WTC11 (cell line): ENCODE data around the gene PTPRCAP. TPM values are rescaled to one million over a fixed set of nuclear protein-coding genes. Genes with fewer than 3 reads are reported as not detected.

Experiments
- ATAC-seq: fragments of 200-7000 bp; cut with Tn5 transposase; 2 replicates; pipeline ENCODE4 v1.10.0; 2021; ENCODE audit warnings: mild to moderate bottlenecking, moderate library complexity
- CTCF ChIA-PET: fragments of 300-600 bp; sonication (Branson Sonifier 250); formaldehyde crosslinking; loops from one replicate; lab custom pipeline; 2021; ENCODE audit warnings: antibody characterized with exemption; lab: Charles Lee
- POLR2A ChIA-PET: fragments of 350-600 bp; sonication (Branson Sonifier 250); formaldehyde crosslinking; loops from one replicate; lab custom pipeline; 2021; ENCODE audit warnings: antibody characterized with exemption; lab: Charles Lee
- DNase-seq: peaks from one replicate; pipeline ENCODE4 v3.0.0; 2021; ENCODE audit warnings: low spot score
- H3K27ac Mint-ChIP-seq: 2 replicates; pipeline ENCODE4 v1.8.0; 2021; ENCODE audit warnings: mixed read lengths
- H3K27me3 Mint-ChIP-seq: 2 replicates; pipeline ENCODE4 v1.8.0; 2021; ENCODE audit warnings: low read depth, mild to moderate bottlenecking, moderate library complexity, mixed read lengths
- H3K36me3 Mint-ChIP-seq: 2 replicates; pipeline ENCODE4 v1.8.0; 2021; ENCODE audit warnings: mixed read lengths
- H3K4me1 Mint-ChIP-seq: 2 replicates; pipeline ENCODE4 v1.8.0; 2022; ENCODE audit warnings: mixed read lengths
- H3K4me3 Mint-ChIP-seq: 2 replicates; pipeline ENCODE4 v1.8.0; 2021; ENCODE audit warnings: mild to moderate bottlenecking, moderate library complexity, mixed read lengths
- H3K9me3 Mint-ChIP-seq: 2 replicates; pipeline ENCODE4 v1.8.0; 2021; ENCODE audit warnings: mixed read lengths
- ARID4B ChIP-seq: sonication (generic); formaldehyde crosslinking; IDR thresholded peaks from 2 replicates; pipeline ENCODE4 v1.8.0; 2023; ENCODE audit warnings: missing genetic modification reagents, mild to moderate bottlenecking, borderline replicate concordance
- ERG ChIP-seq: fragments of 250-450 bp; sonication (Bioruptor Pico); IDR thresholded peaks from 2 replicates; pipeline ENCODE4 v1.8.0; 2021; ENCODE audit warnings: mild to moderate bottlenecking
- FOXJ3 ChIP-seq: sonication (generic); formaldehyde crosslinking; IDR thresholded peaks from 2 replicates; pipeline ENCODE4 v1.9.0; 2021; ENCODE audit warnings: missing genetic modification reagents, mild to moderate bottlenecking, borderline replicate concordance
- FOXP4 ChIP-seq: sonication (generic); formaldehyde crosslinking; IDR thresholded peaks from 2 replicates; pipeline ENCODE4 v1.8.0; 2022; ENCODE audit warnings: mild to moderate bottlenecking, missing genetic modification reagents
- GRHL2 ChIP-seq: fragments of 250-450 bp; sonication (Bioruptor Pico); IDR thresholded peaks from 2 replicates; pipeline ENCODE4 v1.8.0; 2022; ENCODE audit warnings: mild to moderate bottlenecking, moderate library complexity; ENCODE audit not compliant: insufficient replicate concordance, severe bottlenecking
- IRF1 ChIP-seq: sonication (generic); formaldehyde crosslinking; IDR thresholded peaks from 2 replicates; pipeline ENCODE4 v1.8.0; 2023; ENCODE audit warnings: missing genetic modification reagents
- MXD4 ChIP-seq: fragments of 250-450 bp; sonication (Bioruptor Pico); IDR thresholded peaks from 2 replicates; pipeline ENCODE4 v1.8.0; 2021; ENCODE audit warnings: mild to moderate bottlenecking, moderate library complexity, borderline replicate concordance
- MYBL2 ChIP-seq: sonication (generic); formaldehyde crosslinking; IDR thresholded peaks from 2 replicates; pipeline ENCODE4 v1.8.1; 2023; ENCODE audit warnings: mild to moderate bottlenecking, moderate library complexity, missing genetic modification reagents
- SMAD3 ChIP-seq: sonication (generic); formaldehyde crosslinking; IDR thresholded peaks from 2 replicates; pipeline ENCODE4 v1.8.0; 2022; ENCODE audit warnings: missing genetic modification reagents, mild to moderate bottlenecking, borderline replicate concordance
- ZMAT4 ChIP-seq: fragments of 250-450 bp; sonication (Bioruptor Pico); IDR thresholded peaks from 2 replicates; pipeline ENCODE4 v1.9.0; 2021; ENCODE audit warnings: mild to moderate bottlenecking
- ZNF281 ChIP-seq: sonication (generic); formaldehyde crosslinking; IDR thresholded peaks from 2 replicates; pipeline ENCODE4 v1.8.0; 2023; ENCODE audit warnings: mild to moderate bottlenecking, missing genetic modification reagents
- total RNA-seq: library from RNA; stranded (reverse); gene quantifications from 3 replicates; pipeline ENCODE4 v1.2.3, GENCODE V29; 2021

Gene PTPRCAP
- total RNA-seq, 1 experiment from 2014 or later: 3.6 TPM

GRCh38 chr11:67416416-67417335, 20.8 kb downstream of the PTPRCAP start:
- Mint-ChIP-seq H3K27ac (peak overlapping the region; percentile 81), H3K9me3 (no peaks in the 10 kb centered on the region), H3K36me3 (no peaks in the 10 kb centered on the region), H3K27me3 (peaks cover 20% of the 10 kb centered on the region), H3K4me1 (peaks cover 17% of the 10 kb centered on the region), H3K4me3 (peak overlapping the region; percentile 65)
- DNase-seq: no peak
- CTCF ChIA-PET: interaction anchor here (1.2 to 1.6 kb wide), 2 partner anchors 15 to 34 kb away, joined by 3 to 5 read pairs; partner anchors contain the start of gene PPP1CA
- TF ChIP-seq SMAD3 (CRISPR knock-in tag) (no peak), FOXP4 (CRISPR knock-in tag) (0 out of 2 replicates have a peak, but pooled peaks have one; percentile 3), ERG (CRISPR knock-in tag) (no peak), FOXJ3 (CRISPR knock-in tag) (no peak), IRF1 (CRISPR knock-in tag) (no peak)
- POLR2A ChIA-PET: interaction anchor here (2.3 kb wide), 1 partner anchor 15 kb away, joined by 7 read pairs; the partner anchor contains the start of gene PPP1CA
- ATAC-seq: no peak

GRCh38 chr11:67415501-67416304, 21.8 kb downstream of the PTPRCAP start, which contains the start of gene CARNS1:
Gene CARNS1, plus strand, starts transcription at chr11:67415678. Its CDS starts 522 bp downstream, at chr11:67416200.
- DNase-seq (peak; percentile 66), ATAC-seq (peak; percentile 46)
- ChIA-PET POLR2A (interaction anchor here (0.5 kb wide), 1 partner anchor 28 kb away, joined by 3 read pairs; the partner anchor contains the start of gene CORO1B), CTCF (interaction anchor here (0.5 to 3.6 kb wide), 5 partner anchors 14 to 33 kb away, joined by 3 to 22 read pairs (median 4); partner anchors contain the start of genes PPP1CA and RAD9A)
- peaks cover 16% of the 10 kb centered on the region for H3K27me3 Mint-ChIP-seq
- peaks cover 14% of the 10 kb centered on the region for H3K4me1 Mint-ChIP-seq
- peak within 1 kb of the TSS; percentile 13 for H3K27ac Mint-ChIP-seq
- no peaks in the 10 kb centered on the region for H3K9me3 Mint-ChIP-seq
- no peaks in the 10 kb centered on the region for H3K36me3 Mint-ChIP-seq
- peak within 1 kb of the TSS; percentile 74 for H3K4me3 Mint-ChIP-seq
- TF ChIP-seq FOXP4 (CRISPR knock-in tag) (0 out of 2 replicates have a peak, but pooled peaks have one; percentile 26), ARID4B (CRISPR knock-in tag) (no peak), ERG (CRISPR knock-in tag) (no peak), MYBL2 (CRISPR knock-in tag) (no peak), GRHL2 (CRISPR knock-in tag) (no peak), ZNF281 (CRISPR knock-in tag) (peak; percentile 62; the same call in 1 of the 2 replicates), ZMAT4 (no peak), MXD4 (CRISPR knock-in tag) (no peak)
- TF ChIP-seq, all 79 proteins: peak for 2
